Urinary bladder (tissue), 4 donors: ENCODE data around the gene TOR1A. TPM values are rescaled to one million over a fixed set of nuclear protein-coding genes. Genes with fewer than 3 reads are reported as not detected.

Source experiments
- DNase-seq: peaks from one replicate; pipeline ENCODE4 v3.0.0-alpha.2; 2015; ENCODE audit errors: extremely low spot score
- H3K27ac ChIP-seq: one replicate; pipeline ENCODE4 v1.5.1; 2013; ENCODE audit warnings: low read depth, mild to moderate bottlenecking, moderate library complexity
- H3K36me3 ChIP-seq: one replicate; pipeline ENCODE4 v1.6.1; 2013; ENCODE audit warnings: mild to moderate bottlenecking, moderate library complexity; ENCODE audit not compliant: insufficient read depth
- H3K4me1 ChIP-seq: one replicate; pipeline ENCODE4 v1.6.1; 2013; ENCODE audit warnings: mild to moderate bottlenecking, moderate library complexity; ENCODE audit not compliant: insufficient read depth
- H3K4me3 ChIP-seq: one replicate; pipeline ENCODE4 v1.5.1; 2013; ENCODE audit warnings: low read depth, low read length
- WGBS: extraction: QIAGEN DNeasy Blood & Tissue Kit; methylation state at CpG from one replicate; pipeline ENCODE4 v1.1.7; 2013; 5-methylcytosine and 5-hydroxymethylcytosine counted together
- polyA plus RNA-seq: library from polyadenylated mRNA; stranded (reverse); fragments of 200-250 nt; gene quantifications from one replicate; pipeline ENCODE4 v1.2.3, GENCODE V29; 2013
- total RNA-seq: library from RNA; depleted of rRNA; stranded (reverse); fragments of >200 nt; gene quantifications from one replicate; pipeline ENCODE4 v1.2.3, GENCODE V29; 2014
- donor health status: healthy with polysubstance abuse.
- donor health status: healthy.

Gene TOR1A
- total and polyA plus RNA-seq, 2 donors: 20.5 to 36.7 TPM

- no peak for DNase-seq
- 91% methylated on average over 14 of the region's 14 CpGs for WGBS
- Histone ChIP-seq H3K4me1 (no peaks in the 10 kb centered on the region), H3K36me3 (no peaks in the 10 kb centered on the region), H3K4me3 (no peak overlapping the region), H3K27ac (no peak overlapping the region)
Observed at GRCh38 chr9:129816501-129817435, 7.2 kb downstream of the TOR1A start.

DNA sequence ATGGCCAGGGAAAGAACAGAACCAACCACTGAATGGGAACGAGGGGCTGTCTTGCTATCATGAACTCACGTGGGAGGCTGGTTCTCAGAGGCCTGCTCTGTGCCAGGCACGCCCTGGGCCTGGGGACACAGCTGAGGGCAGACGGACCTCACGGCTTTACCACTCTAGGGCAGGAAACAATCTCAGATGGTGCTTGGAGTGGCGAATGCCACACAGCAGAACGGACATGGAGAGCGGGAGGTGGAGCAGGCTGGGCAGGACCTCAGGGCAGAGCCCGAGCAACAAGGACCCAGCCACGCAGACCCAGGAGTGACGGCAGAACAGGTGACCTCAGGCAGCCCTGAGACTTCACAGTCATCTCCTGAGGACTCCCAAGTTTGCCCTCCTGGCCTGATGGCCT is 8.7 kb downstream of the TOR1A start:
- Histone ChIP-seq H3K36me3 (no peaks in the 10 kb centered on the region), H3K27ac (no peak overlapping the region), H3K4me3 (no peak overlapping the region), H3K4me1 (no peaks in the 10 kb centered on the region)
- 89% methylated on average over 11 of the region's 11 CpGs for whole genome bisulfite sequencing
- no peak for DNase-seq

DNA sequence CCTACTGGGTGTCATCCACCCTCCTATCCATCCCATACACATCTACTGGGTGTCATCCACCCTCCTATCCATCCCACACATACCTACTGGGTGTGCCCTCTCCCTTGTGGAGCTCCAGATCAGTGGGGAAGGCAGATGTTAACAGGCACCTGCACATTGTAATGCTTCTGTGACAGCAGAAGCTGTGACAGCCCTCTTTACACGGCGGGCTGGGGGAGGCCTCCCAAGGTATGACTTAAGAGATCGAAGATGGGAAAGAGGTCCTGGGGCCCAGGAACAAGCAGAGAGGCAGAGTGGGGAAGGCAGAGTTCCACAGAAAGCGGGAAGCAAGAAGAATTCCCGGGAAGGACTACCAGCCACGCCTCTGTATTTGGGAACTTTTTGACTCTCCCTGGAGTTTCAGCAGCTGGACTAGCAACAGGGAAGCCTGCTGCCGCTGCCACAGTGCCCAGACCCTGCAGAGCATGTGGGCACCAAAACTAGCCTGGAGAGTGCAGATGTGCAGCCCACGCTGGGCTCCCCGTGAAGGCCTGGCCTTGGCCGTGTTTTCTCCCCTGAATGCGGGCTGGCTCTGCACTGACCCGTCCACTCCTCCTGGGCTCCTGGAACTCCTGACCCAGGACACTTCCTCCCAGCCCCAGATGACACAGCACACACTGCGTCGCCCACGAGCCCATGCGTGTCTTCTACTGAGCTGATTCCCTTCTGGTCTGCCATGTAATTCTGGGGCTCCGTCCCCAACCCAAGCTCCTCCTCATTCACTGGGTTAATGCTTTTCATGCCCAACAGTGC is 9.3 kb downstream of the TOR1A start:
- Histone ChIP-seq H3K36me3 (no peaks in the 10 kb centered on the region), H3K27ac (no peak overlapping the region), H3K4me1 (no peaks in the 10 kb centered on the region), H3K4me3 (no peak overlapping the region)
- 87% methylated on average over 17 of the region's 17 CpGs for WGBS
- no peak for DNase-seq

DNA sequence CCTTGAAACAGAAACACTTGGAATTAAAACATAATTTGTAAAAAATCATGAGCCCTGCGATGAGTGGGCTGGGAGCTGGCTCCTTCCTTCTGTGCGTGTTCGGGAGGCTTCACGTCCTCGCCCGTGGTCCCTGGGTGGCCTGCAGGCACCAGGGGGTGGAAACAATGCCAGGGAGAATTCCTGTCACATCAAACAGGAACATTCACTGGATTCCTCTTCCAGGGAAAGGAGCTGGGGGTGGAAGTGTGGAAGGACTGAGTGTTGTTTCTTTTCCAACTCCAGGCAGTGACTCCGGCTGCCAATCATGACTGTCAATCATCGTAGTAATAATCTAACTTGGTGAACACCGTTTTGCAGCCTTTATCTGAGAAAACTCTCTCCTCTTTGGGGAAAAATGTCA is 10.3 kb downstream of the TOR1A start:
- H3K27ac ChIP-seq: no peak overlapping the region
- no peak for DNase-seq
- WGBS: 84% methylated on average over 9 of the region's 9 CpGs
- no peaks in the 10 kb centered on the region for H3K36me3 ChIP-seq
- no peaks in the 10 kb centered on the region for H3K4me1 ChIP-seq
- H3K4me3 ChIP-seq: no peak overlapping the region

- WGBS: 88% methylated on average over 9 of the region's 9 CpGs
- no peaks in the 10 kb centered on the region for H3K4me1 ChIP-seq
- no peak for DNase-seq
- H3K27ac ChIP-seq: no peak overlapping the region
- H3K36me3 ChIP-seq: no peaks in the 10 kb centered on the region
- no peak overlapping the region for H3K4me3 ChIP-seq
Observed at GRCh38 chr9:129812385-129812784, 11.6 kb downstream of the TOR1A start.

DNA sequence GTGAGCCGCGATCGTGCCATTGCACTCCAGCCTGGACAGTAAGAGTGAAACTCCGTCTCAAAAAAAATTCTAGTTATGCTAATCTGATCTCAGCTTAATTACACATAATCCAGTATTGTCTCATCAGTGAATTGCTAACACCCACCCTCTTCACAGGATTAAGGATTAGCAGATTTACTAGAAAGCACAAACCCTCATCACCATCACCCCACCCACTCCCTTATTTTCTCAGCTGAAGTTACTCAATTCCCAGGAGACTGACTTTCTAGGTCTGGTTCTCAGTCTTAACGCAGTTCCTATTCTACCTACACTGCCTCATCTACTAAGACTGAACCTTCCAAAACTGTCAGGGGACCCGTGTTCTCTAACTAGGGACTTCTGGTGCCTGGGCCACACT is 12.0 kb downstream of the TOR1A start:
- DNase-seq: no peak
- Histone ChIP-seq H3K36me3 (no peaks in the 10 kb centered on the region), H3K4me1 (no peaks in the 10 kb centered on the region), H3K27ac (no peak overlapping the region), H3K4me3 (no peak overlapping the region)
- 91% methylated on average over 6 of the region's 6 CpGs for WGBS

- Histone ChIP-seq H3K4me1 (no peaks in the 10 kb centered on the region), H3K4me3 (no peak overlapping the region), H3K36me3 (no peaks in the 10 kb centered on the region), H3K27ac (no peak overlapping the region)
- WGBS: 73% methylated on average over 6 of the region's 6 CpGs
- no peak for DNase-seq
Observed at GRCh38 chr9:129810788-129811187, 13.1 kb downstream of the TOR1A start.

DNA sequence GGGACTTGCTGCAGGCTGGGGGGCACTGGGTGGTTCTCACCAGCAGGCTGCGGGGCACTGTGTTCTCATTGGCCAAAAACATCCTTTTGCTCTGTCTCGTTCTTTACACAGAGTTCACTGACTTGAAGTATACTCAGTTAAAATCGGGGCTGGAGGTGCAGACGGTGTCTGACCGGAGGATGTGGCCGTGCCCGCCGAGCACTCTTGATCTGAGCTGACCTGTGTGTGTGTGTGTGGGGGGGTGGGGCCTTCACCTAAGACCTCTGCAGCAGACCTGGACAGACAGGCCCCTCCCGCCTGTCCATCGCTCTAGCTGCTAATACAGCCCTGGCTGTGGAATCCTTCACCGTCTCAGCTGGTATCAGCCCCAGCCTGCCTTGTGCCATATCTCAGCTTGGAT is 13.8 kb downstream of the TOR1A start:
- Histone ChIP-seq H3K36me3 (no peaks in the 10 kb centered on the region), H3K27ac (no peak overlapping the region), H3K4me3 (no peak overlapping the region), H3K4me1 (no peaks in the 10 kb centered on the region)
- WGBS: 87% methylated on average over 11 of the region's 11 CpGs
- no peak for DNase-seq

DNA sequence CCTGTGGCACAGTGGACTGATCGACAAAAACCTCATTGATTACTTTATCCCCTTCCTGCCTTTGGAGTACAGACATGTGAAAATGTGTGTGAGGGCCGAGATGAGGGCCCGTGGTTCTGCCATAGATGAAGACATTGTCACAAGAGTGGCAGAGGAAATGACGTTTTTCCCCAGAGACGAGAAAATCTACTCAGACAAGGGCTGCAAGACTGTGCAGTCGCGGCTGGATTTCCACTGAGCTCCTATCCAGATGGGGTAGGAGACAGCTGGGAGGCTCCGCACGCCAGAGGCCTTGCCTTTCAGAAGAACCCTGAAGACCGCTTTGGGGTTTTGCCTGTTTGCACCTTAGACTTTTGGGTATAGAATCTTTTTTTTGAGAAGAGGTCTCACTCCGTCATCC is 14.6 kb downstream of the TOR1A start:
- H3K4me1 ChIP-seq: no peaks in the 10 kb centered on the region
- H3K27ac ChIP-seq: no peak overlapping the region
- no peak overlapping the region for H3K4me3 ChIP-seq
- no peaks in the 10 kb centered on the region for H3K36me3 ChIP-seq
- no peak for DNase-seq
- 87% methylated on average over 11 of the region's 11 CpGs for WGBS

GRCh38 chr9:129806061-129806460 is 17.9 kb downstream of the TOR1A start:
- Histone ChIP-seq H3K27ac (no peak overlapping the region), H3K4me3 (no peak overlapping the region), H3K4me1 (no peaks in the 10 kb centered on the region), H3K36me3 (no peaks in the 10 kb centered on the region)
- WGBS: 73% methylated on average over 4 of the region's 4 CpGs
- no peak for DNase-seq

DNA sequence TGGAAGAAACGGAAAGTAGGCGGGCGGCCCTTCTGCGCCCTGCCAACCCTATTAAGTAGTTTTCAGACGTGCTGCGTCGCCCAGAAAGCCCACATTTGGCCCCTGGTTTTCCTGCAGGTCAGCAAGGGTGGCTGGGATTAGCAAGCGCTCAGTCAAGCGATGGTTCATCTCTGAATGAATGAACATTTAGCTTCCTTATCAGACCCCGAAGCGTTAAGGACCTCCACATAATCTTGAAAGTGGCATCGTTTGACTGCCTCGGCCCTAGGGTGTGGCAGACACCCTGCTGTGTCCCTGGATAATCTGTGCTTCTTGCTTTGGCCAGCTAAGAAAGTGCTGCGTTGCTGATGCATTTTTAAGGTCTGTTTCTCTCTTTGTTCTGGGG is 20.3 kb downstream of the TOR1A start:
- DNase-seq: no peak
- peak overlapping the region; percentile 83 for H3K4me3 ChIP-seq
- H3K4me1 ChIP-seq: no peaks in the 10 kb centered on the region
- no peaks in the 10 kb centered on the region for H3K36me3 ChIP-seq
- 2% methylated on average over 14 of the region's 14 CpGs for WGBS
- no peak overlapping the region for H3K27ac ChIP-seq

GRCh38 chr9:129802833-129803675 is 20.9 kb downstream of the TOR1A start, which contains the start of gene TOR1B:
TOR1B (plus strand) TSS chr9:129803184; CDS start chr9:129803213, 29 bp downstream.
- WGBS: under 1% methylated on average over 93 of the region's 93 CpGs
- Histone ChIP-seq H3K4me3 (peak within 1 kb of the TSS; percentile 83), H3K36me3 (no peaks in the 10 kb centered on the region), H3K4me1 (no peaks in the 10 kb centered on the region), H3K27ac (peak within 1 kb of the TSS; percentile 78)
- DNase-seq: peak; percentile 90

- H3K4me3 ChIP-seq: no peak overlapping the region
- H3K4me1 ChIP-seq: no peaks in the 10 kb centered on the region
- no peak overlapping the region for H3K27ac ChIP-seq
- WGBS: 80% methylated on average over 17 of the region's 17 CpGs
- H3K36me3 ChIP-seq: no peaks in the 10 kb centered on the region
- DNase-seq: no peak
Observed at GRCh38 chr9:129801504-129801903, 22.4 kb downstream of the TOR1A start.
